HUES64 (cell line): ENCODE results near the gene RIMBP2.

ENCODE experiments used
- H3K27ac ChIP-seq: 2 replicates; pipeline ENCODE4 v1.7.0; 2013; ENCODE audit warnings: low read depth, low read length, inconsistent platforms
- H3K27me3 ChIP-seq: 2 replicates; pipeline ENCODE4 v1.6.1; 2013; ENCODE audit warnings: mild to moderate bottlenecking, low read length; ENCODE audit not compliant: insufficient read depth
- H3K36me3 ChIP-seq: 2 replicates; pipeline ENCODE4 v1.6.1; 2013; ENCODE audit warnings: mild to moderate bottlenecking, low read length; ENCODE audit not compliant: insufficient read depth
- H3K4me1 ChIP-seq: 2 replicates; pipeline ENCODE4 v1.6.1; 2013; ENCODE audit warnings: mild to moderate bottlenecking, low read length, moderate library complexity; ENCODE audit not compliant: insufficient read depth
- H3K4me3 ChIP-seq: 2 replicates; pipeline ENCODE4 v1.5.1; 2013; ENCODE audit warnings: mild to moderate bottlenecking, low read length, moderate library complexity
- H3K9ac ChIP-seq: 2 replicates; pipeline ENCODE4 v1.6.1; 2013; ENCODE audit warnings: mild to moderate bottlenecking, low read depth, low read length
- H3K9me3 ChIP-seq: 2 replicates; pipeline ENCODE4 v1.6.1; 2013; ENCODE audit warnings: low read depth, low read length; ENCODE audit not compliant: insufficient read depth
- WGBS: fragments of 150-250, 120-280 bp; methylation state at CpG from one replicate; pipeline ENCODE4 v1.1.7; 2013; ENCODE audit warnings: missing lambda C conversion rate; 5-methylcytosine and 5-hydroxymethylcytosine counted together

Gene RIMBP2

DNA sequence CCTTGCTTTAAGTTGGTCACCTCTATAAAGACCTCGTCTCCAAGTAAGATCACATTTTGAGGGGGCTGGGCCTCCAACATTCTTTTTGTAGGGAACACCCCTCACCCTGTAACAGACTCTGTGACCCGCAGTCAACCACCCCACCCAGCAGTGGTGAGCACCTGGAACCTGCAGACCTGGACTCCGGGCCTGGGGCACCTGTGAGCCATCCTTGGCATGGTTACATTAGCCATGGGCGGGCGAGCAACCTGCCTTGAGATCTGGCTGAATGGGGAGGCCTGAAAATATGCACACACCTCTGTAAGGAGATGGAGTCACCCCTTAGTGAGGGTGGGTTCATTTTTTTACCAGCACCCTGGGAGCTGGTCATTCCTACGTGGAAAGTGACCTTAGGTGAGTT, 95.3 kb downstream of the RIMBP2 start:
- WGBS, result 93% methylated on average over 6 of the region's 6 CpGs
- Histone ChIP-seq H3K27me3 (no peaks in the 10 kb centered on the region), H3K4me3 (no peak overlapping the region), H3K9ac (no peak overlapping the region), H3K9me3 (no peaks in the 10 kb centered on the region), H3K4me1 (no peaks in the 10 kb centered on the region; the same call in 1 of the 2 replicates), H3K27ac (no peak overlapping the region), H3K36me3 (no peaks in the 10 kb centered on the region)

- no peak overlapping the region for H3K9ac ChIP-seq
- no peaks in the 10 kb centered on the region for H3K9me3 ChIP-seq
- H3K4me3 ChIP-seq, result no peak overlapping the region
- no peaks in the 10 kb centered on the region for H3K27me3 ChIP-seq
- H3K27ac ChIP-seq, result no peak overlapping the region
- H3K4me1 ChIP-seq, result no peaks in the 10 kb centered on the region; the same call in 1 of the 2 replicates
- H3K36me3 ChIP-seq, result no peaks in the 10 kb centered on the region
- 93% methylated on average over 14 of the region's 14 CpGs for WGBS
These were observed 95.8 kb downstream of the RIMBP2 start for GRCh38 chr12:130620281-130620680.

GRCh38 chr12:130619385-130620001, 96.6 kb downstream of the RIMBP2 start:
- Histone ChIP-seq H3K27me3 (no peaks in the 10 kb centered on the region), H3K36me3 (no peaks in the 10 kb centered on the region), H3K4me1 (no peaks in the 10 kb centered on the region; the same call in 1 of the 2 replicates), H3K9me3 (no peaks in the 10 kb centered on the region), H3K9ac (no peak overlapping the region), H3K27ac (no peak overlapping the region), H3K4me3 (no peak overlapping the region)
- WGBS, result 90% methylated on average over 16 of the region's 16 CpGs

GRCh38 chr12:130617219-130617618, 98.9 kb downstream of the RIMBP2 start:
- no peak overlapping the region for H3K4me3 ChIP-seq
- no peaks in the 10 kb centered on the region for H3K36me3 ChIP-seq
- no peaks in the 10 kb centered on the region; the same call in 1 of the 2 replicates for H3K4me1 ChIP-seq
- no peaks in the 10 kb centered on the region for H3K9me3 ChIP-seq
- H3K27ac ChIP-seq, result peak overlapping the region; percentile 30; the same call in 1 of the 2 replicates
- no peaks in the 10 kb centered on the region for H3K27me3 ChIP-seq
- no peak overlapping the region for H3K9ac ChIP-seq
- WGBS, result 77% methylated on average over 4 of the region's 4 CpGs

- Histone ChIP-seq H3K9me3 (no peaks in the 10 kb centered on the region), H3K27me3 (no peaks in the 10 kb centered on the region), H3K36me3 (no peaks in the 10 kb centered on the region), H3K9ac (no peak overlapping the region), H3K4me3 (no peak overlapping the region), H3K4me1 (no peaks in the 10 kb centered on the region; the same call in 1 of the 2 replicates), H3K27ac (no peak overlapping the region)
- 94% methylated on average over 16 of the region's 16 CpGs for WGBS
These were observed 100.2 kb downstream of the RIMBP2 start for GRCh38 chr12:130615861-130616345.

DNA sequence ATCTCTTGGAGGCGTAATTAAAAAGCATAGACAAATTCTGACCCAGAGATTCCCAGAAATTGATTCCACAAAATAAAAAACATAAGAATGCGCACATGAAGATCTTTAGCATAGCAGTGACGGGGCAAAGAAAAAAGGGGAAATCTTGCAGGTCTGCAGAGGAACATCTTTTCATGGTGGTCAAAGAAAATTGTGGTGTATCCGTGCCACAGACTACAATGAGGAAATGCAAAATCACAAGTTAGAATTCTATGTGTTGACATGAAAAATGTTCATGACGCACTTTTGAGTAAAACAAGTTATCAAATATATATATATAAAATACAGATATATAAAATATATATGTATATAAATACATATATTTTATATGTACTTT, 101.6 kb downstream of the RIMBP2 start:
- no peaks in the 10 kb centered on the region; the same call in 1 of the 2 replicates for H3K4me1 ChIP-seq
- H3K27ac ChIP-seq, result no peak overlapping the region
- no peaks in the 10 kb centered on the region for H3K36me3 ChIP-seq
- no peaks in the 10 kb centered on the region for H3K9me3 ChIP-seq
- H3K9ac ChIP-seq, result no peak overlapping the region
- no peaks in the 10 kb centered on the region for H3K27me3 ChIP-seq
- WGBS, result 96% methylated on average over 4 of the region's 5 CpGs
- no peak overlapping the region for H3K4me3 ChIP-seq

DNA sequence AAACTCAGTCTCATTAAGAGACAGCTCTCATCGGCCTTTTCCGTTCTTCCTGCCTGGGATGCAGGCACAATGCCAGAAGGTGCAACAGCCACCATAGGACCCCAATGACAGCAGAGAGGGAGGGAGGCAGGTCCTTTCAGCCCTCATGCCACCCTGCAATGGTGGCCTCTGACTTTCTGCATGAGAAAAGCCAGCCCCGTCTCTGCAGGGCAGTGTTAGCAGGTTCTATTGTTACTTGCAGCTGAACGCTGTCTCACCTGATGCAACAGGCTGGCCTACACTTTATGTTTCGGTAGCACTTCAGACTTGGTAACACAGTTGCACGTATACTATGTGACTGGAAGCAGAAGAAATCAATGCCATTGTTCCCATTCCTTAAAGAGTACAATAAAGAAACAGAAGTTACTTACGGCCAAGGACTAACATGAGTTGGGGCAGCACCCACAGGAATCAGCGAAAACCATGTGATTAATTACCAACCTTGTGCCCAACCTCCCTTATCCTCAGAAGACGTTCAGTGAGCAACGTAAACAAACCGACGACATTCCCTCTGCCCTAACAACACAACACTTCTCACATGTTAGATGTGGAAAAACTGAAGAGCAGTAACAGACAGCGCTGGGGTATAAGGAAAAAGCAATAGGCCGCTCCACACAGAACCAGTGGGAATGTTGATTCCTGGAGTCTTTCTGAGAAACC, 102.1 kb downstream of the RIMBP2 start:
- H3K9me3 ChIP-seq, result no peaks in the 10 kb centered on the region
- no peak overlapping the region for H3K4me3 ChIP-seq
- H3K9ac ChIP-seq, result no peak overlapping the region
- no peaks in the 10 kb centered on the region for H3K27me3 ChIP-seq
- H3K36me3 ChIP-seq, result no peaks in the 10 kb centered on the region
- H3K27ac ChIP-seq, result no peak overlapping the region
- WGBS, result 89% methylated on average over 14 of the region's 14 CpGs
- no peaks in the 10 kb centered on the region; the same call in 1 of the 2 replicates for H3K4me1 ChIP-seq

DNA sequence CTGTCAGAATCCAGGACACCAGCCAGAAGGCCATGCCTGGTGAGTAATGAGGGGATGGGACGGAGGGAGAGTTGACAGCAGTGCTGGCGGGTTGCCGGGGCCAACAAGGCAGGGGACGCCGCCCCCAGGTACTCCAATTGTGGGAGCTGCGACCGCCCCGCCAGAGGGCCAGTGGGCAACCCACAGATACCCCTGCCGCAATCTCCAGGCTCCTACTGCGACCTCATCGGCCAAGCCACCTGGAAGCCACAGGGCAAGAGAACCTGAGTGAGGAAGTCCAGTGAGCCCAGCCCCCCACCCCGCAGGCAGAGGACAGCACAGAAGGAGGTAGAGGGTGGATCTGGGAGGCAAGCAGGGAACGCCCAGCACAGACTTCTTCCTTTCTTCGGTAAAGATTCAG, 103.0 kb downstream of the RIMBP2 start:
- WGBS, result 95% methylated on average over 14 of the region's 14 CpGs

GRCh38 chr12:130611026-130611905, 104.8 kb downstream of the RIMBP2 start:
- Histone ChIP-seq H3K4me3 (no peak overlapping the region), H3K27ac (no peak overlapping the region), H3K4me1 (no peaks in the 10 kb centered on the region), H3K9me3 (no peaks in the 10 kb centered on the region), H3K27me3 (no peaks in the 10 kb centered on the region), H3K36me3 (no peaks in the 10 kb centered on the region), H3K9ac (no peak overlapping the region)
- 92% methylated on average over 39 of the region's 39 CpGs for whole genome bisulfite sequencing

More for the DNA sequence above, 103.0 kb downstream of the RIMBP2 start:
- H3K9ac ChIP-seq, result no peak overlapping the region
- no peaks in the 10 kb centered on the region for H3K36me3 ChIP-seq
- H3K27me3 ChIP-seq, result no peaks in the 10 kb centered on the region
- H3K27ac ChIP-seq, result no peak overlapping the region
- H3K4me3 ChIP-seq, result no peak overlapping the region
- no peaks in the 10 kb centered on the region; the same call in 1 of the 2 replicates for H3K4me1 ChIP-seq
- no peaks in the 10 kb centered on the region for H3K9me3 ChIP-seq

DNA sequence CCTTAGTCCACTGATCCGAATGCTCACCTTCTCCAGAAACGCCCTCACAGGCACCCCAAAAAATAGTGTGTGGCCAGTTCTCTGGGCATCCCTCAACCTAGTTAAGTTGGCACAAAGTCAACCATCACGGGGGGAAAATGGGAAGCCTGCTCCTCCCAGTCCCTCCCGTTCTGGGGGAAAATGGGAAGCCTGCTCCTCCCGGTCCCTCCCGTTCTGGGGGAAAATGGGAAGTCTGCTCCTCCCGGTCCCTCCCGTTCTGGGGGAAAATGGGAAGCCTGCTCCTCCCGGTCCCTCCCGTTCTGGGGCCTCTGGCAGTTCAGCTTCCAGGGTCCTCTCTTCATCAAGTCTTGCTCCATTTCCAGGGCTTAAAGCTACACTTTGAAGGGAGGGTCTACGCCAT, 106.1 kb downstream of the RIMBP2 start:
- no peak overlapping the region for H3K9ac ChIP-seq
- WGBS, result 92% methylated on average over 11 of the region's 11 CpGs
- no peaks in the 10 kb centered on the region for H3K36me3 ChIP-seq
- H3K4me1 ChIP-seq, result no peaks in the 10 kb centered on the region
- H3K4me3 ChIP-seq, result no peak overlapping the region
- no peaks in the 10 kb centered on the region for H3K27me3 ChIP-seq
- no peaks in the 10 kb centered on the region for H3K9me3 ChIP-seq
- H3K27ac ChIP-seq, result no peak overlapping the region

DNA sequence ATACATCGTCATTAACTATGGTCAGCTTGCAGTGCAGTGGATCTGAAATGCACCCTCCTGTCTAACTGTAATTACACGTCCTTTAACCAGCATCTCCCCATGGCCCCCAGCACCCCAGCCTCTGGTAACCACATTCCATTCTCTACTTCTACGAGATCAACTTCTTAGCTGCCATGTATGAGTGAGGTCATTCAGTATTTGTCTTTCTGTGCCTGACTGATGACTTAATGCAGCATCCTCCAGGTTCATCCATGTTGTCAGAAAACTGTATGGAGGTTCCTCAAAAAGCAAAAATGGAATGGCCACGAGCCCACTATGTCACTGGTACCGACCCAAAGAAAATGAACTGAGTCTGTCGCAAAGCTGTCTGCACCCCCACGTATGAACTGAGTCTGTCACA, 107.3 kb downstream of the RIMBP2 start:
- no peak overlapping the region for H3K4me3 ChIP-seq
- H3K4me1 ChIP-seq, result no peaks in the 10 kb centered on the region
- no peaks in the 10 kb centered on the region for H3K27me3 ChIP-seq
- H3K27ac ChIP-seq, result no peak overlapping the region
- WGBS, result 81% methylated on average over 7 of the region's 7 CpGs
- H3K9me3 ChIP-seq, result no peaks in the 10 kb centered on the region
- H3K36me3 ChIP-seq, result no peaks in the 10 kb centered on the region
- H3K9ac ChIP-seq, result no peak overlapping the region
